IPS-NIHi7 (cell line): ENCODE results near the gene BRD9.
A peak's percentile ranks its signal among the peaks of the same experiment; 100 is the strongest.
"Not testable (repeated sequence)": the region's sequence is repeated elsewhere in the genome, so short reads cannot be mapped to it uniquely, and the experiment has no call there.

Experiments
- DNase-seq: peaks from one replicate; pipeline ENCODE4 v3.0.0; 2012; ENCODE audit warnings: mixed read lengths; ENCODE audit errors: extremely low spot score

BRD9 gene

GRCh38 chr5:892394-893136 lies at the start of gene BRD9, which contains the start of gene TRIP13:
TSS of gene BRD9 (minus strand) at chr5:892801. CDS start at chr5:892657, 144 bp downstream.
TSS of gene TRIP13 (plus strand) at chr5:892884. CDS start at chr5:892999, 115 bp downstream.
- peak; percentile 98 for DNase-seq

- not testable (repeated sequence) for DNase-seq
Observed at GRCh38 chr5:940741-941140, 48.1 kb upstream of the BRD9 start.

GRCh38 chr5:939368-939767 lies 46.8 kb upstream of the BRD9 start:
- no peak for DNase-seq

- DNase-seq: no peak
Observed at GRCh38 chr5:937151-937924, 44.7 kb upstream of the BRD9 start.

- DNase-seq: no peak
Observed at GRCh38 chr5:936149-937144, 43.8 kb upstream of the BRD9 start.

- DNase-seq: no peak
Observed at GRCh38 chr5:935510-936084, 43.0 kb upstream of the BRD9 start.

- not testable (repeated sequence) for DNase-seq
Observed at GRCh38 chr5:934381-934967, 41.9 kb upstream of the BRD9 start.

GRCh38 chr5:933951-934350 lies 41.4 kb upstream of the BRD9 start:
- DNase-seq: not testable (repeated sequence)

GRCh38 chr5:933251-933861 lies 40.8 kb upstream of the BRD9 start:
- DNase-seq: no peak

GRCh38 chr5:932628-933250 lies 40.1 kb upstream of the BRD9 start:
- no peak for DNase-seq

- no peak for DNase-seq
Observed at GRCh38 chr5:932151-932627, 39.6 kb upstream of the BRD9 start.

- no peak for DNase-seq
Observed at GRCh38 chr5:931570-932145, 39.1 kb upstream of the BRD9 start.

GRCh38 chr5:930866-931265 lies 38.3 kb upstream of the BRD9 start:
- DNase-seq: no peak

- no peak for DNase-seq
Observed at GRCh38 chr5:929596-929995, 37.0 kb upstream of the BRD9 start.

- DNase-seq: not testable (repeated sequence)
Observed at GRCh38 chr5:929182-929581, 36.6 kb upstream of the BRD9 start.

GRCh38 chr5:927172-928015 lies 34.8 kb upstream of the BRD9 start:
- no peak for DNase-seq

GRCh38 chr5:926417-927171 lies 34.0 kb upstream of the BRD9 start:
- peak; percentile 88 for DNase-seq
